ENCODE measurements around the gene SCUBE1. TPM values are rescaled to one million over a fixed set of nuclear protein-coding genes. Genes with fewer than 3 reads are reported as not detected.

Gene SCUBE1
- total RNA-seq, 1 experiment from 2014 or later = not detected

DNA sequence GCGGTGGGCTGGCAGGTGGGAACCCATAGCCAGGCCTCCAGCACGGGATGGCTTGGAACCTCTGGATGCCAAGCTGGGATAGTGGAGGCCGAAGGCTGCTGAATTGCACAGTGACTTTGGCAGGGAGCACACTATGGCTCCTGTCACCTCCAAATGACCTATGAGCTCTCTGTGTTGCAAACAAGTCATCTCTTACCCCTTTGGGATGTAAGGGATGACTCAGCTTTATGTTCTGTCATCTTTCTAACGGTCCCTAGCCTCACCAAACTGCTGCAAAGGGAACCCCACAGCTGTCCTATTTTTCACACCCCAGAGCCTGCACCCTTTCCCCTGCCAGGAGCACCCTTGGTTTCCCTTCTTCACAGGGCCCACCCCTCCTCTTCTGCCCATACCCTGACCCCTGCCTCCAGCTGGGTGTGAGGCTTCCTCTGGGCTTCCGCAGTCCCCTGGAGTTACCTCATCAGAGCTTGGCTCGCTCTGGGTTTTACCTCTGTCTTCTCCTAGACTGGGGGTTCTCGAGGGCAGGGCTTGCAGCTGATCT, 2.7 kb upstream of the SCUBE1 start:
- no peak overlapping the region for H3K4me2 ChIP-seq
- ChIA-PET CTCF (interaction anchor here (0.6 to 2.4 kb wide), 6 partner anchors 11 to 215 kb away, joined by 3 to 37 read pairs (median 6); no protein-coding TSS in a partner anchor), POLR2A (ENCODE audit: unreplicated experiment) (interaction anchor here (0.5 kb wide), 1 partner anchor 731 kb away, joined by 6 read pairs; the partner anchor contains the start of gene POLDIP3)
- intact Hi-C loops (cut with micrococcal nuclease; ENCODE audit: unreplicated experiment) = loop anchor here (1.0 kb wide), 2 partner anchors 72 to 115 kb away; no protein-coding TSS in a partner anchor
- H3K4me3 ChIP-seq = no peak overlapping the region
- H2AFZ ChIP-seq = no peak overlapping the region
- H3K27ac ChIP-seq = no peak overlapping the region
- TF ChIP-seq, protein P1, sequence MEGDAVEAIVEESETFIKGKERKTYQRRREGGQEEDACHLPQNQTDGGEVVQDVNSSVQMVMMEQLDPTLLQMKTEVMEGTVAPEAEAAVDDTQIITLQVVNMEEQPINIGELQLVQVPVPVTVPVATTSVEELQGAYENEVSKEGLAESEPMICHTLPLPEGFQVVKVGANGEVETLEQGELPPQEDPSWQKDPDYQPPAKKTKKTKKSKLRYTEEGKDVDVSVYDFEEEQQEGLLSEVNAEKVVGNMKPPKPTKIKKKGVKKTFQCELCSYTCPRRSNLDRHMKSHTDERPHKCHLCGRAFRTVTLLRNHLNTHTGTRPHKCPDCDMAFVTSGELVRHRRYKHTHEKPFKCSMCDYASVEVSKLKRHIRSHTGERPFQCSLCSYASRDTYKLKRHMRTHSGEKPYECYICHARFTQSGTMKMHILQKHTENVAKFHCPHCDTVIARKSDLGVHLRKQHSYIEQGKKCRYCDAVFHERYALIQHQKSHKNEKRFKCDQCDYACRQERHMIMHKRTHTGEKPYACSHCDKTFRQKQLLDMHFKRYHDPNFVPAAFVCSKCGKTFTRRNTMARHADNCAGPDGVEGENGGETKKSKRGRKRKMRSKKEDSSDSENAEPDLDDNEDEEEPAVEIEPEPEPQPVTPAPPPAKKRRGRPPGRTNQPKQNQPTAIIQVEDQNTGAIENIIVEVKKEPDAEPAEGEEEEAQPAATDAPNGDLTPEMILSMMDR (conservative IDR thresholded peaks at IDR 0.05) = no peak
- no peak for TF ChIP-seq EZH2 (IDR thresholded peaks at IDR 0.05; ENCODE audit: low read depth)
- no peaks in the 10 kb centered on the region for H3K4me1 ChIP-seq (replicated peaks; ENCODE audit: insufficient read depth)
- no peaks in the 10 kb centered on the region for H4K20me1 ChIP-seq (ENCODE audit: insufficient read depth)
- H3K79me2 ChIP-seq (ENCODE audit: low read depth) = no peaks in the 10 kb centered on the region
- no peak for DNase-seq
- H3K9me2 ChIP-seq (ENCODE audit: insufficient read depth) = no peaks in the 10 kb centered on the region
- no peaks in the 10 kb centered on the region for H3K9me3 ChIP-seq (ENCODE audit: insufficient read depth, low read depth)
- peaks cover 61% of the 10 kb centered on the region for H3K27me3 ChIP-seq (ENCODE audit: insufficient read depth, low read depth)
- H3K36me3 ChIP-seq (ENCODE audit: low read depth) = no peaks in the 10 kb centered on the region
- BruUV-seq (replicated peaks) = no TSS peak
- H3F3A ChIP-seq (ENCODE audit: insufficient read depth, low read depth) = no peaks in the 10 kb centered on the region

DNA sequence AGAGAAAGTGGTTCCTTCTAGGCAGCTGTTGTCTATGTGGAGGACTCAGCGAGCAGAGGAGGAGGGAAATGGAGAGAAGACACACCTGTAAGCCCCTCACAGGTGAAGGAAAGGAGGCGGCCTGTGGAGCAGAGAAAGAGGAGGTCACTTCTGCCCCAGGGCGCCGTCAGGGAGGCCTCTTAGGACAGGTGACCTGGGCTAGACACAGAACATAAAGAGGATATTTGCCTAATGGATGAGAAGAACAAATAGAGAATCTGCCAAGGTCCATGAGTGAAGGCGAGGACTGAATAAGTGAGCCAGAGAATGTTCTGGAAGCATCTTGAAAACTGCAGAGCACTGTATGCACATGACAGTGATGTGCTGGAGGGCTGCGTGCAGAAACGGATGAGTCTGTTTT, 2.2 kb upstream of the SCUBE1 start:
- Histone ChIP-seq H3F3A (ENCODE audit: insufficient read depth, low read depth) (no peaks in the 10 kb centered on the region), H3K4me1 (replicated peaks; ENCODE audit: insufficient read depth) (no peaks in the 10 kb centered on the region), H3K36me3 (ENCODE audit: low read depth) (no peaks in the 10 kb centered on the region), H3K9me2 (ENCODE audit: insufficient read depth) (no peaks in the 10 kb centered on the region), H4K20me1 (ENCODE audit: insufficient read depth) (no peaks in the 10 kb centered on the region), H3K27ac (no peak overlapping the region), H3K27me3 (ENCODE audit: insufficient read depth, low read depth) (peaks cover 61% of the 10 kb centered on the region), H3K9me3 (ENCODE audit: insufficient read depth, low read depth) (no peaks in the 10 kb centered on the region), H3K4me3 (no peak overlapping the region), H3K79me2 (ENCODE audit: low read depth) (no peaks in the 10 kb centered on the region), H2AFZ (no peak overlapping the region), H3K4me2 (no peak overlapping the region)
- POLR2A ChIA-PET (ENCODE audit: unreplicated experiment) = interaction anchor here (0.5 kb wide), 1 partner anchor 731 kb away, joined by 6 read pairs; the partner anchor contains the start of gene POLDIP3
- TF ChIP-seq, protein P1 (conservative IDR thresholded peaks at IDR 0.05) = no peak
- no peak for TF ChIP-seq EZH2 (IDR thresholded peaks at IDR 0.05; ENCODE audit: low read depth)
- no peak for DNase-seq
- intact Hi-C loops (cut with micrococcal nuclease; ENCODE audit: unreplicated experiment) = no loop called here
- CTCF ChIA-PET = interaction anchor here (0.6 to 2.4 kb wide), 5 partner anchors 12 to 215 kb away, joined by 3 to 37 read pairs (median 8); no protein-coding TSS in a partner anchor
- BruUV-seq (replicated peaks) = no TSS peak

DNA sequence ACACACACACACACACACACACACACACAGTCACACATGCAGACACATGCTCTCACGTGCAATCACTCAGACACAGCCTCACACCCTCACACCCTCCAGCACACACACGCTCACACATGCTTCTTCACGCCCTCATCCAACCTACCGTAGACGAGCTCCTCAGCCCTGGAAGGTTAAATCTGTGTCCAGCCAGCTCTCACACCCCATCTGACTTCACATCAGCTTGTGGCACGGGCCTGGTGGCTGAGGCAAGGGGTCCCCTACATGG, 1.3 kb upstream of the SCUBE1 start:
- intact Hi-C loops (cut with micrococcal nuclease; ENCODE audit: unreplicated experiment) = no loop called here
- H3K9me2 ChIP-seq (ENCODE audit: insufficient read depth) = no peaks in the 10 kb centered on the region
- no peaks in the 10 kb centered on the region for H3K9me3 ChIP-seq (ENCODE audit: insufficient read depth, low read depth)
- no peak for DNase-seq
- no peak overlapping the region for H3K4me2 ChIP-seq
- no peaks in the 10 kb centered on the region for H3K36me3 ChIP-seq (ENCODE audit: low read depth)
- ChIA-PET POLR2A (ENCODE audit: unreplicated experiment) (interaction anchor here (0.5 kb wide), 1 partner anchor 245 kb away, joined by 4 read pairs; no protein-coding TSS in a partner anchor), CTCF (interaction anchor here (0.6 kb wide), 1 partner anchor 98 kb away, joined by 3 read pairs; no protein-coding TSS in a partner anchor)
- no peaks in the 10 kb centered on the region for H3F3A ChIP-seq (ENCODE audit: insufficient read depth, low read depth)
- H3K27ac ChIP-seq = no peak overlapping the region
- no TSS peak for BruUV-seq (replicated peaks)
- no peaks in the 10 kb centered on the region for H3K4me1 ChIP-seq (replicated peaks; ENCODE audit: insufficient read depth)
- TF ChIP-seq, protein P1 (conservative IDR thresholded peaks at IDR 0.05) = no peak
- no peak for TF ChIP-seq EZH2 (IDR thresholded peaks at IDR 0.05; ENCODE audit: low read depth)
- H3K4me3 ChIP-seq = no peak overlapping the region
- no peaks in the 10 kb centered on the region for H3K79me2 ChIP-seq (ENCODE audit: low read depth)
- no peaks in the 10 kb centered on the region for H4K20me1 ChIP-seq (ENCODE audit: insufficient read depth)
- H2AFZ ChIP-seq = no peak overlapping the region
- H3K27me3 ChIP-seq (ENCODE audit: insufficient read depth, low read depth) = peaks cover 57% of the 10 kb centered on the region

Data from PC-9 (cell line).